HepG2 (cell line): ENCODE measurements around the gene GFOD1. TPM values are rescaled to one million over a fixed set of nuclear protein-coding genes. Genes with fewer than 3 reads are reported as not detected.

Source experiments
- ATAC-seq: fragments of 200-7000 bp; cut with Tn5 transposase; 3 replicates; pipeline ENCODE4 v1.9.1; 2020; ENCODE audit warnings: mild to moderate bottlenecking, moderate library complexity
- BruUV-seq: library from RNA; stranded (reverse); fragments of 400-500 nt; replicated peaks from 2 replicates; lab custom pipeline; 2021; lab: Mats Ljungman, UMichigan
- CTCF ChIA-PET: fragments of 300-600 bp; formaldehyde crosslinking; extraction: SDS; loops from one replicate; lab custom pipeline; 2021; ENCODE audit warnings: low total read pairs, inconsistent platforms, low intra/inter-chr PET ratio; lab: Yijun Ruan, JAX
- POLR2A ChIA-PET: fragments of 350-600 bp; sonication (Branson Sonifier 250); formaldehyde crosslinking; loops from one replicate; lab custom pipeline; 2020; ENCODE audit warnings: antibody characterized with exemption, inconsistent platforms; lab: Yijun Ruan, JAX
- DNase-seq: peaks from one replicate; pipeline ENCODE4 v3.0.0-alpha.2; 2015; ENCODE audit warnings: low spot score
- FAIRE-seq: peaks from 3 replicates; lab custom pipeline; 2011; peaks lifted over from hg19 to GRCh38; lab: Jason Lieb, UNC
- H2AFZ ChIP-seq: one replicate; pipeline ENCODE4 v1.6.1; 2011; ENCODE audit warnings: low read length, inconsistent platforms
- H3K27ac ChIP-seq: fragments of 300-600 bp; 3 replicates; pipeline ENCODE4 v1.8.0; 2011; ENCODE audit warnings: mixed run types, mild to moderate bottlenecking, mixed read lengths, low read length, inconsistent platforms; ENCODE audit not compliant: insufficient read depth; ENCODE audit errors: extremely low read length
- H3K27me3 ChIP-seq, 2 experiments: fragments of 200-600 bp in 1 of 2; 2 replicates in 1 of 2; 3 replicates in 1 of 2; pipeline versions ENCODE4 v1.6.0 to v1.8.0; 2011; ENCODE audit warnings: low read length in 2 of 2, mild to moderate bottlenecking in 2 of 2, moderate library complexity in 2 of 2, inconsistent platforms in 1 of 2; ENCODE audit not compliant: insufficient read depth in 2 of 2, control insufficient read depth in 1 of 2
- H3K36me3 ChIP-seq, 2 experiments: fragments of 200-600 bp in 1 of 2; replicated peaks in 1 of 2; 2 replicates in 1 of 2; 3 replicates in 1 of 2; pipeline versions ENCODE4 v1.5.1 to v1.8.0; 2011; ENCODE audit warnings: low read length in 2 of 2, inconsistent platforms in 1 of 2; ENCODE audit not compliant: insufficient read depth in 2 of 2, control insufficient read depth in 1 of 2
- H3K4me1 ChIP-seq: 2 replicates; pipeline ENCODE4 v1.5.1; 2012; ENCODE audit warnings: low read length, inconsistent platforms; ENCODE audit not compliant: insufficient read depth
- H3K4me2 ChIP-seq: 2 replicates; pipeline ENCODE4 v1.6.0; 2011; ENCODE audit warnings: low read depth, low read length, inconsistent platforms
- H3K4me3 ChIP-seq, 3 experiments: fragments of 200-600 bp in 1 of 3; sonication (generic), shearing (Covaris generic) in 1 of 3; replicated peaks in 1 of 3; 2 replicates each; pipeline ENCODE4 v1.5.1; 2011 to 2016; ENCODE audit warnings: low read length in 3 of 3, inconsistent platforms in 2 of 3, low read depth in 2 of 3, mild to moderate bottlenecking in 2 of 3, control low read depth in 1 of 3, mixed read lengths in 1 of 3; ENCODE audit not compliant: insufficient read depth in 1 of 3
- H3K79me2 ChIP-seq: one replicate; pipeline ENCODE4 v1.6.1; 2011; ENCODE audit warnings: low read length, inconsistent platforms; ENCODE audit not compliant: insufficient read depth
- H3K9ac ChIP-seq: 2 replicates; pipeline ENCODE4 v1.6.0; 2011; ENCODE audit warnings: mild to moderate bottlenecking, low read depth, low read length, inconsistent platforms; ENCODE audit not compliant: insufficient read depth
- H3K9me3 ChIP-seq: 2 replicates; pipeline ENCODE4 v1.5.1; 2012; ENCODE audit warnings: mild to moderate bottlenecking, low read length
- H4K20me1 ChIP-seq: 2 replicates; pipeline ENCODE4 v1.6.0; 2011; ENCODE audit warnings: inconsistent platforms, mild to moderate bottlenecking, low read length, moderate library complexity; ENCODE audit not compliant: insufficient read depth
- BRCA1 ChIP-seq: sonication (generic); formaldehyde crosslinking; IDR thresholded peaks from 2 replicates; pipeline ENCODE4 v1.4.0; 2020; ENCODE audit warnings: missing genetic modification reagents
- FOXM1 ChIP-seq: sonication (generic); formaldehyde crosslinking; IDR thresholded peaks from 2 replicates; pipeline ENCODE4 v1.5.0; 2020; ENCODE audit warnings: missing genetic modification reagents
- GATAD2A ChIP-seq: IDR thresholded peaks from 2 replicates; pipeline ENCODE4 v1.6.1; 2016
- GTF3A ChIP-seq: sonication (generic); formaldehyde crosslinking; conservative IDR thresholded peaks from 2 replicates; pipeline ENCODE4 v1.4.0; 2020; ENCODE audit warnings: mild to moderate bottlenecking, missing genetic modification reagents
- KLF15 ChIP-seq: sonication (generic); formaldehyde crosslinking; IDR thresholded peaks from 2 replicates; pipeline ENCODE4 v1.8.1; 2023; ENCODE audit warnings: borderline replicate concordance, mild to moderate bottlenecking, inconsistent platforms, missing genetic modification reagents, mixed read lengths
- SRSF4 ChIP-seq: fragments of 200-400 bp; formaldehyde crosslinking; IDR thresholded peaks from one replicate; pipeline ENCODE4 v1.6.1; 2018; ENCODE audit warnings: mild to moderate bottlenecking, low read depth, low read length, moderate library complexity; ENCODE audit not compliant: poor library complexity, severe bottlenecking
- ZNF547 ChIP-seq: sonication (generic); formaldehyde crosslinking; IDR thresholded peaks from 2 replicates; pipeline ENCODE4 v1.5.1; 2020; ENCODE audit warnings: mild to moderate bottlenecking, missing genetic modification reagents
- ZNF710 ChIP-seq: sonication (generic); formaldehyde crosslinking; IDR thresholded peaks from 2 replicates; pipeline ENCODE4 v1.5.0; 2020; ENCODE audit warnings: mild to moderate bottlenecking, missing genetic modification reagents, borderline replicate concordance
- WGBS: methylation state at CpG from one replicate; pipeline ENCODE4 v1.1.6; 2017; ENCODE audit warnings: low lambda C conversion rate; 5-methylcytosine and 5-hydroxymethylcytosine counted together
- in situ Hi-C: cut with HindIII; loops from 2 replicates; pipeline ENCODE4 v1.10.0; 2017; ENCODE audit warnings: low pct_unique_long_range_greater_than_20kb; ENCODE audit not compliant: extremely low pct_ligation_motif_present
- intact Hi-C: fragments of 100-400 bp; cut with micrococcal nuclease; formaldehyde crosslinking; loops from one replicate; pipeline ENCODE4 v1.10.0; 2022; ENCODE audit not compliant: unreplicated experiment
- polyA plus RNA-seq, 8 experiments: library from polyadenylated mRNA; depleted of rRNA in 3 of 8; stranded (reverse) in 7 of 8; unstranded in 1 of 8; fragments of >200 nt; fragmentation: Illumina TruSeq in 4 of 8; extraction: Trizol in 4 of 8; gene quantifications; 2 replicates each; pipeline versions ENCODE4 v1.2.1 to v1.2.3, GENCODE V29; 2011 to 2016; ENCODE audit warnings: low read depth in 4 of 8, missing spikeins in 1 of 8, mixed read lengths in 1 of 8; ENCODE audit not compliant: insufficient read depth in 1 of 8
- total RNA-seq, 5 experiments: library from RNA; depleted of rRNA; stranded (reverse); fragments of >200 nt; fragmentation: Illumina TruSeq; extraction: Trizol; gene quantifications; 2 replicates each; pipeline ENCODE4 v1.2.3, GENCODE V29; 2016; ENCODE audit warnings: low read depth in 1 of 5
- TF ChIP-seq, protein P1 (sequence below): sonication (generic); formaldehyde crosslinking; IDR thresholded peaks from 2 replicates; pipeline ENCODE4 v1.9.0; 2021; ENCODE audit warnings: missing genetic modification reagents, borderline replicate concordance
- TF ChIP-seq, protein P2 (sequence below): sonication (generic); formaldehyde crosslinking; IDR thresholded peaks from 2 replicates; pipeline ENCODE4 v1.4.0; 2020; ENCODE audit warnings: missing genetic modification reagents, borderline replicate concordance

The GFOD1 gene
- total and polyA plus RNA-seq, 2 of the 13 experiments (the other 11 are each of a cell fraction or from before 2014, with no cell fraction given): 1.9 to 6.4 TPM

GRCh38 chr6:13367396-13367795, 120.0 kb downstream of the GFOD1 start:
- no peak overlapping the region for H3K9ac ChIP-seq
- BruUV-seq: no TSS peak
- H3K27me3 ChIP-seq: no peaks in the 10 kb centered on the region
- POLR2A ChIA-PET: no interaction called here
- ATAC-seq (no peak), DNase-seq (no peak), FAIRE-seq (no peak)
- no peaks in the 10 kb centered on the region; the same call in 1 of the 2 replicates for H4K20me1 ChIP-seq
- CTCF ChIA-PET: no interaction called here
- H3K36me3 ChIP-seq: peaks cover 0 to 3% of the 10 kb centered on the region in 2 experiments; a peak in 2 of 5 replicates
- no peaks in the 10 kb centered on the region for H3K9me3 ChIP-seq
- WGBS: 89% methylated on average over 3 of the region's 3 CpGs
- intact Hi-C loops: no loop called here
- no peaks in the 10 kb centered on the region for H3K79me2 ChIP-seq
- H3K4me3 ChIP-seq: no peak overlapping the region
- TF ChIP-seq, protein P1, sequence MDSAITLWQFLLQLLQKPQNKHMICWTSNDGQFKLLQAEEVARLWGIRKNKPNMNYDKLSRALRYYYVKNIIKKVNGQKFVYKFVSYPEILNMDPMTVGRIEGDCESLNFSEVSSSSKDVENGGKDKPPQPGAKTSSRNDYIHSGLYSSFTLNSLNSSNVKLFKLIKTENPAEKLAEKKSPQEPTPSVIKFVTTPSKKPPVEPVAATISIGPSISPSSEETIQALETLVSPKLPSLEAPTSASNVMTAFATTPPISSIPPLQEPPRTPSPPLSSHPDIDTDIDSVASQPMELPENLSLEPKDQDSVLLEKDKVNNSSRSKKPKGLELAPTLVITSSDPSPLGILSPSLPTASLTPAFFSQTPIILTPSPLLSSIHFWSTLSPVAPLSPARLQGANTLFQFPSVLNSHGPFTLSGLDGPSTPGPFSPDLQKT (CRISPR knock-in tag): no peak
- TF ChIP-seq KLF15 (CRISPR knock-in tag) (no peak), BRCA1 (no peak), FOXM1 (no peak), SRSF4 (no peak), GATAD2A (CRISPR knock-in tag) (no peak), ZNF710 (no peak), GTF3A (no peak), ZNF547 (CRISPR knock-in tag) (no peak)
- TF ChIP-seq, protein P2, sequence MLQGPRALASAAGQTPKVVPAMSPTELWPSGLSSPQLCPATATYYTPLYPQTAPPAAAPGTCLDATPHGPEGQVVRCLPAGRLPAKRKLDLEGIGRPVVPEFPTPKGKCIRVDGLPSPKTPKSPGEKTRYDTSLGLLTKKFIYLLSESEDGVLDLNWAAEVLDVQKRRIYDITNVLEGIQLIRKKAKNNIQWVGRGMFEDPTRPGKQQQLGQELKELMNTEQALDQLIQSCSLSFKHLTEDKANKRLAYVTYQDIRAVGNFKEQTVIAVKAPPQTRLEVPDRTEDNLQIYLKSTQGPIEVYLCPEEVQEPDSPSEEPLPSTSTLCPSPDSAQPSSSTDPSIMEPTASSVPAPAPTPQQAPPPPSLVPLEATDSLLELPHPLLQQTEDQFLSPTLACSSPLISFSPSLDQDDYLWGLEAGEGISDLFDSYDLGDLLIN (CRISPR knock-in tag): no peak
- H3K27ac ChIP-seq: no peak overlapping the region
- no peak overlapping the region for H2AFZ ChIP-seq
- in situ Hi-C loops: no loop called here
- H3K4me1 ChIP-seq: peaks cover 16% of the 10 kb centered on the region
- no peak overlapping the region for H3K4me2 ChIP-seq
